ENCODE results near the gene RSPH6A. TPM values are rescaled to one million over a fixed set of nuclear protein-coding genes. Genes with fewer than 3 reads are reported as not detected.

The RSPH6A gene
- total RNA-seq, 4 donors from 2014 or later, result 1.1 TPM; not detected in 3

DNA sequence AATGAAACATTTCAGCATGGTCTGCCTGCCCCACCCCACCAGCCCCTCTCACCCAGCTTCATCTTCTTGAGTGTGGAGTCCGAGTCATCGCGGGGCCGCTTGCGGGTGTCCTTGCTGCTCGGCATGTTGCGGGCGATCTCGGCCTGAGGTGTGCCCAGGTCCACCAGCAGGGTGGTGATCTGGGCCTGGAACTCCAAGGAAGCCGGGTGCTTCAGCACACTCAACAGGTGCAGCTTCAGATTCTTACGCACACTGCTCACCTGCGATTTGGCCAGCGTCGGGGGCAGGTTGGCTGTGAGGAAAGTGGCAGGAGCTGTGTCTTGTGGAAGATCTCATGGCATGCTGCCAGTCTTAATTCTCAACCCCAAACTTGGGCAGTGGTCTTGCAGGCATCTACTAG lies 27.1 kb upstream of the RSPH6A start:
- Histone ChIP-seq H3K36me3 (peaks cover 0 to 87% (median 43%) of the 10 kb centered on the region in 4 donors), H3K27ac (no peak overlapping the region), H3K4me3 (no peak overlapping the region), H3K9me3 (no peaks in the 10 kb centered on the region), H3K4me1 (no peaks in the 10 kb centered on the region), H3K27me3 (no peaks in the 10 kb centered on the region)
- WGBS, 2 donors (ENCODE audit: low coverage in 1 of 2), result 96% methylated on average over 14 of the region's 14 CpGs; no CpG with 5 or more reads in 1 of the 2 donors
- TF ChIP-seq EP300 (IDR thresholded peaks at IDR 0.05; ENCODE audit: low read depth) (no peak), POLR2AphosphoS5 (IDR thresholded peaks at IDR 0.05) (no peak), POLR2A (IDR thresholded peaks at IDR 0.05) (no peak)
- TF ChIP-seq, protein P1, sequence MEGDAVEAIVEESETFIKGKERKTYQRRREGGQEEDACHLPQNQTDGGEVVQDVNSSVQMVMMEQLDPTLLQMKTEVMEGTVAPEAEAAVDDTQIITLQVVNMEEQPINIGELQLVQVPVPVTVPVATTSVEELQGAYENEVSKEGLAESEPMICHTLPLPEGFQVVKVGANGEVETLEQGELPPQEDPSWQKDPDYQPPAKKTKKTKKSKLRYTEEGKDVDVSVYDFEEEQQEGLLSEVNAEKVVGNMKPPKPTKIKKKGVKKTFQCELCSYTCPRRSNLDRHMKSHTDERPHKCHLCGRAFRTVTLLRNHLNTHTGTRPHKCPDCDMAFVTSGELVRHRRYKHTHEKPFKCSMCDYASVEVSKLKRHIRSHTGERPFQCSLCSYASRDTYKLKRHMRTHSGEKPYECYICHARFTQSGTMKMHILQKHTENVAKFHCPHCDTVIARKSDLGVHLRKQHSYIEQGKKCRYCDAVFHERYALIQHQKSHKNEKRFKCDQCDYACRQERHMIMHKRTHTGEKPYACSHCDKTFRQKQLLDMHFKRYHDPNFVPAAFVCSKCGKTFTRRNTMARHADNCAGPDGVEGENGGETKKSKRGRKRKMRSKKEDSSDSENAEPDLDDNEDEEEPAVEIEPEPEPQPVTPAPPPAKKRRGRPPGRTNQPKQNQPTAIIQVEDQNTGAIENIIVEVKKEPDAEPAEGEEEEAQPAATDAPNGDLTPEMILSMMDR (IDR thresholded peaks at IDR 0.05), result no peak
- DNase-seq, result no peak
- in situ Hi-C loops (cut with MboI; ENCODE audit: low pct_ligation_motif_present in 1 of 4, low pct_unique_long_range_greater_than_20kb in 1 of 4, low sequenced_read_pairs in 3 of 4) (no loop called here), intact Hi-C loops (cut with DNase I; ENCODE audit: low total_unique reads) (no loop called here)

DNA sequence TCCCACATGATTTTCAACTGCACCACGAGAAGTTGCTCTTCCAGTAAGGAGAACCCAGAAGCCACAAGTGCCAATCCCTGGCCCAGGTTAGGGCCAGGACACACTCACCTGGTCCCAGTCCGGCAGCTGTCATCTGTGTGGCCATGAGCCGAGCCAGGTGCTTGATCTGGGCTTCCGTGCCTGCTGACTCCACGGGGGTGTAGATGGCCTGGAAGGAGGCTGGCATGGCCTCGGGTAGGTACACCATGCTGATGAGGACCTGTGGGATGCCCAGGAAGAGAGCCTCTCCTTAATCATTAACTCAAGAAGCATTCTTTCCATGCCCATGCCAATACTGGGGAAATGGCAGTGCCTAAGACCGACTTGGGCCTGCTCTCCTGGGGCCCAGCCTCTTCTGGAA lies 19.9 kb upstream of the RSPH6A start:
- peaks cover 0 to 96% (median 36%) of the 10 kb centered on the region in 4 donors for H3K36me3 ChIP-seq
- H3K27ac ChIP-seq, result no peak overlapping the region
- no peak for DNase-seq
- 84% methylated on average over 7 of the region's 7 CpGs; no CpG with 5 or more reads in 1 of the 2 donors for WGBS, 2 donors (ENCODE audit: low coverage in 1 of 2)
- H3K27me3 ChIP-seq, result no peaks in the 10 kb centered on the region
- no peak overlapping the region for H3K4me3 ChIP-seq
- in situ Hi-C loops (cut with MboI; ENCODE audit: low pct_ligation_motif_present in 1 of 4, low pct_unique_long_range_greater_than_20kb in 1 of 4, low sequenced_read_pairs in 3 of 4) (no loop called here), intact Hi-C loops (cut with DNase I; ENCODE audit: low total_unique reads) (no loop called here)
- TF ChIP-seq POLR2AphosphoS5 (IDR thresholded peaks at IDR 0.05) (no peak), EP300 (IDR thresholded peaks at IDR 0.05; ENCODE audit: low read depth) (no peak), POLR2A (IDR thresholded peaks at IDR 0.05) (no peak)
- TF ChIP-seq, protein P1 (IDR thresholded peaks at IDR 0.05), result no peak
- H3K4me1 ChIP-seq, result no peaks in the 10 kb centered on the region
- H3K9me3 ChIP-seq, result no peaks in the 10 kb centered on the region

DNA sequence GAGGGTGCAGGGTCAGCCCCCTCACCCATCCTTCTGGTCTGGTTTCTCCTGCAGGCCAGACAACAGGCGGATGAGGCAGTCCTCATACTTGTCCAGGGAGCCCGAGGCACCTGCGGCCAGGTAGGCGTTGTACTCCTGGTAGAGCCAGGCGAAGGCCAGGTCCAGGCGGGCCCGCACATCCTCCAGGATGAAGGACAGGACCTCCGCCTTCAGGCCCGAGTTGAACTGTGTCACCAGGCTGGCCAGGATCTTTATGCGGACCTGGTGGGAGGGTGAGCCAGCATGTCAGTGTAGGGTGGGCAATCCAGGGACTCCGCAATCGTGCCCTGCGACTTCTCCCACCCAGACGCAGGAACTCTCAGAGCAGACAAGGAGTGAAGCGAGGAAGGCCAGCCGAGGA lies 13.8 kb upstream of the RSPH6A start:
- Histone ChIP-seq H3K9me3 (no peaks in the 10 kb centered on the region), H3K27me3 (no peaks in the 10 kb centered on the region), H3K27ac (no peak overlapping the region), H3K4me1 (peaks cover 0 to 5% (median 0%) of the 10 kb centered on the region in 4 donors), H3K36me3 (peaks cover 0 to 82% (median 28%) of the 10 kb centered on the region in 4 donors), H3K4me3 (no peak overlapping the region)
- WGBS, 2 donors (ENCODE audit: low coverage in 1 of 2), result 99% methylated on average over 16 of the region's 16 CpGs; no CpG with 5 or more reads in 1 of the 2 donors
- intact Hi-C loops (cut with DNase I; ENCODE audit: low total_unique reads) (no loop called here), in situ Hi-C loops (cut with MboI; ENCODE audit: low pct_ligation_motif_present in 1 of 4, low pct_unique_long_range_greater_than_20kb in 1 of 4, low sequenced_read_pairs in 3 of 4) (no loop called here)
- TF ChIP-seq POLR2A (IDR thresholded peaks at IDR 0.05) (no peak), POLR2AphosphoS5 (IDR thresholded peaks at IDR 0.05) (no peak), EP300 (IDR thresholded peaks at IDR 0.05; ENCODE audit: low read depth) (no peak)
- TF ChIP-seq, protein P1 (IDR thresholded peaks at IDR 0.05), result no peak
- no peak for DNase-seq

DNA sequence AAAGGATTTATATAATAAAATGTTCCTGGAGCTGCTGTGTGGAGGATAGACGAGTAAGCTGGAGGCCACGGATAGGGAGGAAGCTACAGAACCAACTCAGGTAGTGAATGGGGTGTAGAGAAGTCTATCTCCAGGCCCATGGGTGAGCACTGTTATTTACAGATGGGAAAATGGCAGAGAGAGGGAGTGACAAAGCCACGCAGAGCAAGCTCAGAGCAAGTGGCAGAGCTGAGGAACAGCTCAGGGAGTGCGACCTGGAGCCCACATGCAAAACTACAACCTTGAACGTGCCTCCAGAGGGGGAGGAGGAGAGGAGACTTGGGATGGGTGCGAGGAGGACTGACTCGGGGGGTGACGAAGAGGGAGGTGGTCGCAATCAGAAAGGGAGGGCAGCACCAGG lies 13.4 kb upstream of the RSPH6A start:
- no peaks in the 10 kb centered on the region for H3K9me3 ChIP-seq
- H3K4me3 ChIP-seq, result no peak overlapping the region
- no peak for DNase-seq
- intact Hi-C loops (cut with DNase I; ENCODE audit: low total_unique reads), result no loop called here
- H3K27me3 ChIP-seq, result no peaks in the 10 kb centered on the region
- in situ Hi-C loops (cut with MboI; ENCODE audit: low pct_ligation_motif_present in 1 of 4, low pct_unique_long_range_greater_than_20kb in 1 of 4, low sequenced_read_pairs in 3 of 4), result no loop called here
- peaks cover 0 to 5% (median 0%) of the 10 kb centered on the region in 4 donors for H3K4me1 ChIP-seq
- H3K27ac ChIP-seq, result no peak overlapping the region
- WGBS, 2 donors (ENCODE audit: low coverage in 1 of 2), result 87 to 88% methylated on average over 9 of the region's 9 CpGs
- H3K36me3 ChIP-seq, result peaks cover 0 to 78% (median 26%) of the 10 kb centered on the region in 4 donors
- TF ChIP-seq, protein P1 (IDR thresholded peaks at IDR 0.05), result no peak
- TF ChIP-seq POLR2A (IDR thresholded peaks at IDR 0.05) (no peak), EP300 (IDR thresholded peaks at IDR 0.05; ENCODE audit: low read depth) (no peak), POLR2AphosphoS5 (IDR thresholded peaks at IDR 0.05) (no peak)
